ENCODE results near the gene CEP162. TPM values are rescaled to one million over a fixed set of nuclear protein-coding genes. Genes with fewer than 3 reads are reported as not detected.

CEP162 gene
- total and polyA plus RNA-seq, 2 experiments from 2014 or later, result 9.2 to 15.4 TPM

DNA sequence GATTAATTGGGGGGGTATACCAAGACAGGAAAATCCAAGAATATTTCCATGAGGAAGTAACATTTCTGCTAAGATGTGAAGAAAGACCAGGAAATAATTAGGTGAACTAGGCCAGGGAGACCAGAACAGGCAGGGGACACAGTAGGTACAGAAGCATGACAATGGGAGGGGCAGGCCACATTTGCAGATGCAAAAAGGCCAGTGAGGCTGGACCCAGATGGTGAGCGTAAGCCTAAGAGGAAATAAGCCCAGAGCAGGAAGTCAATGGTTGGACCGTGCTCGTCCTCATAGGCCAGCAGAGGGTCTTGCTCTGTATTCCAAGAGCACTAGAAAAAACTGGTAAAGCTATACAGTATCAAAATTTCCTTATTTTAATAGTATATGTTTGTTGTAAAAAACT lies 9.4 kb downstream of the CEP162 start (continued):
- TF ChIP-seq REST (IDR thresholded peaks at IDR 0.05; ENCODE audit: unreplicated experiment), result no peak

GRCh38 chr6:84213217-84213616 lies 14.2 kb downstream of the CEP162 start:
- H3K9me2 ChIP-seq (ENCODE audit: insufficient read depth), result no peaks in the 10 kb centered on the region
- no peaks in the 10 kb centered on the region for H3K4me1 ChIP-seq (ENCODE audit: insufficient read depth)
- H3F3A ChIP-seq (replicated peaks; ENCODE audit: low read depth), result no peaks in the 10 kb centered on the region
- H3K4me3 ChIP-seq, result no peak overlapping the region
- H3K27ac ChIP-seq (ENCODE audit: low read depth), result no peak overlapping the region
- no peak overlapping the region for H3K4me2 ChIP-seq
- Mint-ChIP-seq H3K27ac (no peak overlapping the region), H3K4me3 (no peak overlapping the region), H3K9me3 (no peaks in the 10 kb centered on the region), H3K36me3 (ENCODE audit: low read depth) (peaks cover 8% of the 10 kb centered on the region), H3K4me1 (peaks cover 22% of the 10 kb centered on the region), H3K27me3 (ENCODE audit: insufficient read depth, low read depth, poor library complexity) (no peaks in the 10 kb centered on the region)
- ATAC-seq, result no peak
- H3K36me3 ChIP-seq (ENCODE audit: insufficient read depth), result no peaks in the 10 kb centered on the region
- H4K20me1 ChIP-seq (replicated peaks; ENCODE audit: insufficient read depth), result no peaks in the 10 kb centered on the region
- no peak for TF ChIP-seq JUNB (IDR thresholded peaks at IDR 0.05; ENCODE audit: unreplicated experiment)
- TF ChIP-seq, protein P1, sequence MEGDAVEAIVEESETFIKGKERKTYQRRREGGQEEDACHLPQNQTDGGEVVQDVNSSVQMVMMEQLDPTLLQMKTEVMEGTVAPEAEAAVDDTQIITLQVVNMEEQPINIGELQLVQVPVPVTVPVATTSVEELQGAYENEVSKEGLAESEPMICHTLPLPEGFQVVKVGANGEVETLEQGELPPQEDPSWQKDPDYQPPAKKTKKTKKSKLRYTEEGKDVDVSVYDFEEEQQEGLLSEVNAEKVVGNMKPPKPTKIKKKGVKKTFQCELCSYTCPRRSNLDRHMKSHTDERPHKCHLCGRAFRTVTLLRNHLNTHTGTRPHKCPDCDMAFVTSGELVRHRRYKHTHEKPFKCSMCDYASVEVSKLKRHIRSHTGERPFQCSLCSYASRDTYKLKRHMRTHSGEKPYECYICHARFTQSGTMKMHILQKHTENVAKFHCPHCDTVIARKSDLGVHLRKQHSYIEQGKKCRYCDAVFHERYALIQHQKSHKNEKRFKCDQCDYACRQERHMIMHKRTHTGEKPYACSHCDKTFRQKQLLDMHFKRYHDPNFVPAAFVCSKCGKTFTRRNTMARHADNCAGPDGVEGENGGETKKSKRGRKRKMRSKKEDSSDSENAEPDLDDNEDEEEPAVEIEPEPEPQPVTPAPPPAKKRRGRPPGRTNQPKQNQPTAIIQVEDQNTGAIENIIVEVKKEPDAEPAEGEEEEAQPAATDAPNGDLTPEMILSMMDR (conservative IDR thresholded peaks at IDR 0.05; ENCODE audit: low read depth in 2 of 2), result no peak
- no peak for TF ChIP-seq EZH2 (IDR thresholded peaks at IDR 0.05; ENCODE audit: low read depth, unreplicated experiment)
- TF ChIP-seq, protein P2, sequence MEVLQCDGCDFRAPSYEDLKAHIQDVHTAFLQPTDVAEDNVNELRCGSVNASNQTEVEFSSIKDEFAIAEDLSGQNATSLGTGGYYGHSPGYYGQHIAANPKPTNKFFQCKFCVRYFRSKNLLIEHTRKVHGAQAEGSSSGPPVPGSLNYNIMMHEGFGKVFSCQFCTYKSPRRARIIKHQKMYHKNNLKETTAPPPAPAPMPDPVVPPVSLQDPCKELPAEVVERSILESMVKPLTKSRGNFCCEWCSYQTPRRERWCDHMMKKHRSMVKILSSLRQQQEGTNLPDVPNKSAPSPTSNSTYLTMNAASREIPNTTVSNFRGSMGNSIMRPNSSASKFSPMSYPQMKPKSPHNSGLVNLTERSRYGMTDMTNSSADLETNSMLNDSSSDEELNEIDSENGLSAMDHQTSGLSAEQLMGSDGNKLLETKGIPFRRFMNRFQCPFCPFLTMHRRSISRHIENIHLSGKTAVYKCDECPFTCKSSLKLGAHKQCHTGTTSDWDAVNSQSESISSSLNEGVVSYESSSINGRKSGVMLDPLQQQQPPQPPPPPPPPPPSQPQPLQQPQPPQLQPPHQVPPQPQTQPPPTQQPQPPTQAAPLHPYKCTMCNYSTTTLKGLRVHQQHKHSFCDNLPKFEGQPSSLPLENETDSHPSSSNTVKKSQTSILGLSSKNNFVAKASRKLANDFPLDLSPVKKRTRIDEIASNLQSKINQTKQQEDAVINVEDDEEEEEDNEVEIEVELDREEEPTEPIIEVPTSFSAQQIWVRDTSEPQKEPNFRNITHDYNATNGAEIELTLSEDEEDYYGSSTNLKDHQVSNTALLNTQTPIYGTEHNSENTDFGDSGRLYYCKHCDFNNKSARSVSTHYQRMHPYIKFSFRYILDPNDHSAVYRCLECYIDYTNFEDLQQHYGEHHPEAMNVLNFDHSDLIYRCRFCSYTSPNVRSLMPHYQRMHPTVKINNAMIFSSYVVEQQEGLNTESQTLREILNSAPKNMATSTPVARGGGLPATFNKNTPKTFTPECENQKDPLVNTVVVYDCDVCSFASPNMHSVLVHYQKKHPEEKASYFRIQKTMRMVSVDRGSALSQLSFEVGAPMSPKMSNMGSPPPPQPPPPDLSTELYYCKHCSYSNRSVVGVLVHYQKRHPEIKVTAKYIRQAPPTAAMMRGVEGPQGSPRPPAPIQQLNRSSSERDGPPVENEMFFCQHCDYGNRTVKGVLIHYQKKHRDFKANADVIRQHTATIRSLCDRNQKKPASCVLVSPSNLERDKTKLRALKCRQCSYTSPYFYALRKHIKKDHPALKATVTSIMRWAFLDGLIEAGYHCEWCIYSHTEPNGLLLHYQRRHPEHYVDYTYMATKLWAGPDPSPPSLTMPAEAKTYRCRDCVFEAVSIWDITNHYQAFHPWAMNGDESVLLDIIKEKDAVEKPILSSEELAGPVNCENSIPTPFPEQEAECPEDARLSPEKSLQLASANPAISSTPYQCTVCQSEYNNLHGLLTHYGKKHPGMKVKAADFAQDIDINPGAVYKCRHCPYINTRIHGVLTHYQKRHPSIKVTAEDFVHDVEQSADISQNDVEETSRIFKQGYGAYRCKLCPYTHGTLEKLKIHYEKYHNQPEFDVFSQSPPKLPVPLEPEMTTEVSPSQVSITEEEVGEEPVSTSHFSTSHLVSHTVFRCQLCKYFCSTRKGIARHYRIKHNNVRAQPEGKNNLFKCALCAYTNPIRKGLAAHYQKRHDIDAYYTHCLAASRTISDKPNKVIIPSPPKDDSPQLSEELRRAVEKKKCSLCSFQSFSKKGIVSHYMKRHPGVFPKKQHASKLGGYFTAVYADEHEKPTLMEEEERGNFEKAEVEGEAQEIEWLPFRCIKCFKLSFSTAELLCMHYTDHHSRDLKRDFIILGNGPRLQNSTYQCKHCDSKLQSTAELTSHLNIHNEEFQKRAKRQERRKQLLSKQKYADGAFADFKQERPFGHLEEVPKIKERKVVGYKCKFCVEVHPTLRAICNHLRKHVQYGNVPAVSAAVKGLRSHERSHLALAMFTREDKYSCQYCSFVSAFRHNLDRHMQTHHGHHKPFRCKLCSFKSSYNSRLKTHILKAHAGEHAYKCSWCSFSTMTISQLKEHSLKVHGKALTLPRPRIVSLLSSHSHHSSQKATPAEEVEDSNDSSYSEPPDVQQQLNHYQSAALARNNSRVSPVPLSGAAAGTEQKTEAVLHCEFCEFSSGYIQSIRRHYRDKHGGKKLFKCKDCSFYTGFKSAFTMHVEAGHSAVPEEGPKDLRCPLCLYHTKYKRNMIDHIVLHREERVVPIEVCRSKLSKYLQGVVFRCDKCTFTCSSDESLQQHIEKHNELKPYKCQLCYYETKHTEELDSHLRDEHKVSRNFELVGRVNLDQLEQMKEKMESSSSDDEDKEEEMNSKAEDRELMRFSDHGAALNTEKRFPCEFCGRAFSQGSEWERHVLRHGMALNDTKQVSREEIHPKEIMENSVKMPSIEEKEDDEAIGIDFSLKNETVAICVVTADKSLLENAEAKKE (CRISPR knock-in tag; IDR thresholded peaks at IDR 0.05), result no peak
- no peak for DNase-seq (ENCODE audit: low spot score)
- H3K79me2 ChIP-seq (replicated peaks; ENCODE audit: insufficient read depth), result no peaks in the 10 kb centered on the region
- no peak overlapping the region for H2AFZ ChIP-seq
- H3K27me3 ChIP-seq (ENCODE audit: insufficient read depth), result no peaks in the 10 kb centered on the region
